HepG2 (cell line): ENCODE results near the gene CYTH1. TPM values are rescaled to one million over a fixed set of nuclear protein-coding genes. Genes with fewer than 3 reads are reported as not detected.

Experiments used
- ATAC-seq: fragments of 200-7000 bp; cut with Tn5 transposase; 3 replicates; pipeline ENCODE4 v1.9.1; 2020; ENCODE audit warnings: mild to moderate bottlenecking, moderate library complexity
- BruUV-seq: library from RNA; stranded (reverse); fragments of 400-500 nt; replicated peaks from 2 replicates; lab custom pipeline; 2021; lab: Mats Ljungman, UMichigan
- CTCF ChIA-PET: fragments of 300-600 bp; formaldehyde crosslinking; extraction: SDS; loops from one replicate; lab custom pipeline; 2021; ENCODE audit warnings: low total read pairs, inconsistent platforms, low intra/inter-chr PET ratio; lab: Yijun Ruan, JAX
- POLR2A ChIA-PET: fragments of 350-600 bp; sonication (Branson Sonifier 250); formaldehyde crosslinking; loops from one replicate; lab custom pipeline; 2020; ENCODE audit warnings: antibody characterized with exemption, inconsistent platforms; lab: Yijun Ruan, JAX
- DNase-seq: peaks from one replicate; pipeline ENCODE4 v3.0.0-alpha.2; 2015; ENCODE audit warnings: low spot score
- FAIRE-seq: peaks from 3 replicates; lab custom pipeline; 2011; peaks lifted over from hg19 to GRCh38; lab: Jason Lieb, UNC
- H2AFZ ChIP-seq: one replicate; pipeline ENCODE4 v1.6.1; 2011; ENCODE audit warnings: low read length, inconsistent platforms
- H3K27ac ChIP-seq: fragments of 300-600 bp; 3 replicates; pipeline ENCODE4 v1.8.0; 2011; ENCODE audit warnings: mixed run types, mild to moderate bottlenecking, mixed read lengths, low read length, inconsistent platforms; ENCODE audit not compliant: insufficient read depth; ENCODE audit errors: extremely low read length
- H3K27me3 ChIP-seq, 2 experiments: fragments of 200-600 bp in 1 of 2; 2 replicates in 1 of 2; 3 replicates in 1 of 2; pipeline versions ENCODE4 v1.6.0 to v1.8.0; 2011; ENCODE audit warnings: low read length in 2 of 2, mild to moderate bottlenecking in 2 of 2, moderate library complexity in 2 of 2, inconsistent platforms in 1 of 2; ENCODE audit not compliant: insufficient read depth in 2 of 2, control insufficient read depth in 1 of 2
- H3K36me3 ChIP-seq, 2 experiments: fragments of 200-600 bp in 1 of 2; replicated peaks in 1 of 2; 2 replicates in 1 of 2; 3 replicates in 1 of 2; pipeline versions ENCODE4 v1.5.1 to v1.8.0; 2011; ENCODE audit warnings: low read length in 2 of 2, inconsistent platforms in 1 of 2; ENCODE audit not compliant: insufficient read depth in 2 of 2, control insufficient read depth in 1 of 2
- H3K4me1 ChIP-seq: 2 replicates; pipeline ENCODE4 v1.5.1; 2012; ENCODE audit warnings: low read length, inconsistent platforms; ENCODE audit not compliant: insufficient read depth
- H3K4me2 ChIP-seq: 2 replicates; pipeline ENCODE4 v1.6.0; 2011; ENCODE audit warnings: low read depth, low read length, inconsistent platforms
- H3K4me3 ChIP-seq, 3 experiments: fragments of 200-600 bp in 1 of 3; sonication (generic), shearing (Covaris generic) in 1 of 3; replicated peaks in 1 of 3; 2 replicates each; pipeline ENCODE4 v1.5.1; 2011 to 2016; ENCODE audit warnings: low read length in 3 of 3, inconsistent platforms in 2 of 3, low read depth in 2 of 3, mild to moderate bottlenecking in 2 of 3, control low read depth in 1 of 3, mixed read lengths in 1 of 3; ENCODE audit not compliant: insufficient read depth in 1 of 3
- H3K79me2 ChIP-seq: one replicate; pipeline ENCODE4 v1.6.1; 2011; ENCODE audit warnings: low read length, inconsistent platforms; ENCODE audit not compliant: insufficient read depth
- H3K9ac ChIP-seq: 2 replicates; pipeline ENCODE4 v1.6.0; 2011; ENCODE audit warnings: mild to moderate bottlenecking, low read depth, low read length, inconsistent platforms; ENCODE audit not compliant: insufficient read depth
- H3K9me3 ChIP-seq: 2 replicates; pipeline ENCODE4 v1.5.1; 2012; ENCODE audit warnings: mild to moderate bottlenecking, low read length
- H4K20me1 ChIP-seq: 2 replicates; pipeline ENCODE4 v1.6.0; 2011; ENCODE audit warnings: inconsistent platforms, mild to moderate bottlenecking, low read length, moderate library complexity; ENCODE audit not compliant: insufficient read depth
- ATF7 ChIP-seq, 2 experiments: fragments of 450-650 bp in 1 of 2; sonication (generic) in 1 of 2; formaldehyde crosslinking in 1 of 2; IDR thresholded peaks; 2 replicates each; pipeline versions ENCODE4 v1.4.0 to v1.6.1; 2016 to 2020; ENCODE audit warnings: antibody characterized with exemption in 1 of 2, mild to moderate bottlenecking in 1 of 2, missing genetic modification reagents in 1 of 2
- ATRX ChIP-seq: sonication (generic); formaldehyde crosslinking; IDR thresholded peaks from 2 replicates; pipeline ENCODE4 v1.4.0; 2020; ENCODE audit warnings: missing genetic modification reagents, borderline replicate concordance
- EEA1 ChIP-seq: sonication (generic); formaldehyde crosslinking; IDR thresholded peaks from 2 replicates; pipeline ENCODE4 v1.5.1; 2020; ENCODE audit warnings: mild to moderate bottlenecking, missing genetic modification reagents, borderline replicate concordance
- FOXC1 ChIP-seq: sonication (generic); formaldehyde crosslinking; IDR thresholded peaks from 2 replicates; pipeline ENCODE4 v1.8.0; 2022; ENCODE audit warnings: mild to moderate bottlenecking, missing genetic modification reagents, borderline replicate concordance
- GATA4 ChIP-seq: sonication (generic); IDR thresholded peaks from 2 replicates; pipeline ENCODE4 v1.6.1; 2016; ENCODE audit warnings: antibody characterized with exemption, low read depth, borderline replicate concordance
- KLF11 ChIP-seq: IDR thresholded peaks from 2 replicates; pipeline ENCODE4 v1.6.1; 2016; ENCODE audit warnings: missing compliant biosample characterization
- MAZ ChIP-seq, 2 experiments: sonication (generic) in 1 of 2; formaldehyde crosslinking in 1 of 2; IDR thresholded peaks; 2 replicates each; pipeline versions ENCODE4 v1.5.0 to v1.6.1; 2012 to 2020; ENCODE audit warnings: low read depth in 2 of 2, mild to moderate bottlenecking in 2 of 2, borderline replicate concordance in 1 of 2, improper control_type of control experiment in 1 of 2, low read length in 1 of 2, missing genetic modification reagents in 1 of 2, moderate library complexity in 1 of 2
- NBN ChIP-seq: fragments of 450-650 bp; conservative IDR thresholded peaks from 2 replicates; pipeline ENCODE4 v1.6.1; 2017
- NKX3-1 ChIP-seq: sonication (generic); formaldehyde crosslinking; IDR thresholded peaks from 2 replicates; pipeline ENCODE4 v1.5.0; 2020; ENCODE audit warnings: missing genetic modification reagents
- SMAD1 ChIP-seq: sonication (generic); formaldehyde crosslinking; IDR thresholded peaks from 2 replicates; pipeline ENCODE4 v1.4.0; 2020; ENCODE audit warnings: missing genetic modification reagents, low read depth, mild to moderate bottlenecking, borderline replicate concordance
- SOX5 ChIP-seq: IDR thresholded peaks from 2 replicates; pipeline ENCODE4 v1.6.1; 2016; ENCODE audit warnings: borderline replicate concordance
- ZNF263 ChIP-seq: sonication (generic); formaldehyde crosslinking; IDR thresholded peaks from 2 replicates; pipeline ENCODE4 v1.4.0; 2020; ENCODE audit warnings: missing genetic modification reagents
- ZNF362 ChIP-seq: sonication (generic); formaldehyde crosslinking; IDR thresholded peaks from 2 replicates; pipeline ENCODE4 v1.4.0; 2020; ENCODE audit warnings: missing genetic modification reagents, mild to moderate bottlenecking, borderline replicate concordance
- ZNF441 ChIP-seq: sonication (generic); formaldehyde crosslinking; IDR thresholded peaks from 2 replicates; pipeline ENCODE4 v1.7.0; 2021; ENCODE audit warnings: missing genetic modification reagents, borderline replicate concordance
- ZNF607 ChIP-seq: sonication (generic); formaldehyde crosslinking; IDR thresholded peaks from 2 replicates; pipeline ENCODE4 v1.5.1; 2020; ENCODE audit warnings: missing genetic modification reagents, mild to moderate bottlenecking, borderline replicate concordance
- WGBS: methylation state at CpG from one replicate; pipeline ENCODE4 v1.1.6; 2017; ENCODE audit warnings: low lambda C conversion rate; 5-methylcytosine and 5-hydroxymethylcytosine counted together
- in situ Hi-C: cut with HindIII; loops from 2 replicates; pipeline ENCODE4 v1.10.0; 2017; ENCODE audit warnings: low pct_unique_long_range_greater_than_20kb; ENCODE audit not compliant: extremely low pct_ligation_motif_present
- intact Hi-C: fragments of 100-400 bp; cut with micrococcal nuclease; formaldehyde crosslinking; loops from one replicate; pipeline ENCODE4 v1.10.0; 2022; ENCODE audit not compliant: unreplicated experiment
- polyA plus RNA-seq, 8 experiments: library from polyadenylated mRNA; depleted of rRNA in 3 of 8; stranded (reverse) in 7 of 8; unstranded in 1 of 8; fragments of >200 nt; fragmentation: Illumina TruSeq in 4 of 8; extraction: Trizol in 4 of 8; gene quantifications; 2 replicates each; pipeline versions ENCODE4 v1.2.1 to v1.2.3, GENCODE V29; 2011 to 2016; ENCODE audit warnings: low read depth in 4 of 8, missing spikeins in 1 of 8, mixed read lengths in 1 of 8; ENCODE audit not compliant: insufficient read depth in 1 of 8
- total RNA-seq, 5 experiments: library from RNA; depleted of rRNA; stranded (reverse); fragments of >200 nt; fragmentation: Illumina TruSeq; extraction: Trizol; gene quantifications; 2 replicates each; pipeline ENCODE4 v1.2.3, GENCODE V29; 2016; ENCODE audit warnings: low read depth in 1 of 5

Gene CYTH1
- total and polyA plus RNA-seq, 2 of the 13 experiments (the other 11 are each of a cell fraction or from before 2014, with no cell fraction given) = 20.1 to 48.9 TPM

DNA sequence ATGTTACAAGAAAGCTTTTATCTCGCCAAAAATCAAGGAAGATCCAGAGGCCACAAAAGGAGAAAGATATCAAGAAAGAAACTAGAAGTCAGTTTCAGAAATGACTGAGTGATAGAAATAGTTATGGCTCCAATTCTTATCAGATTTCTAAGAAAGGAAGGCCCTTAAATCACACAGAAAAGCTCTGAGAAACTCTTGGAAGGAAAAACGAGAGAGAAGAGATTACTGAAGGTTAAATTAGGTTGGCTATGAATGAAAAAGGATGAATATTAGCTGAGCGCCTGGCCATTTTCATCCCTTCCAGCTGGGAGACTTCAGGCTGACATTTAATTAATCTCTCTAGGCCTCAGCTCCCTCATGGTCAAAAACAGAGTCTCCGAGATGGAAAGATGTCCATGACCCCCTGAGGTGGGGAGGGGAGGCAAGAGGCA is 72.3 kb downstream of the CYTH1 start:
- H3K9me3 ChIP-seq = no peaks in the 10 kb centered on the region
- H3K4me1 ChIP-seq = peaks cover 15% of the 10 kb centered on the region
- TF ChIP-seq ATRX (CRISPR knock-in tag) = no peak
- TF ChIP-seq ZNF263 (CRISPR knock-in tag) = no peak
- TF ChIP-seq ZNF607 = no peak
- TF ChIP-seq EEA1 (CRISPR knock-in tag) = no peak
- TF ChIP-seq ZNF441 (CRISPR knock-in tag) = no peak
- TF ChIP-seq ATF7 (IDR thresholded peaks at IDR 0.05) = no peak
- no peak for TF ChIP-seq ATF7 (CRISPR knock-in tag; IDR thresholded peaks at IDR 0.05)
- no peak for TF ChIP-seq ZNF362 (CRISPR knock-in tag)
- TF ChIP-seq SOX5 = no peak
- no peak for TF ChIP-seq NBN
- no peak for TF ChIP-seq KLF11 (CRISPR knock-in tag)
- no peak for TF ChIP-seq FOXC1
- TF ChIP-seq MAZ (IDR thresholded peaks at IDR 0.05; ENCODE audit: borderline replicate concordance, low read depth, low read length) = no peak
- no peak for TF ChIP-seq MAZ (CRISPR knock-in tag; IDR thresholded peaks at IDR 0.05; ENCODE audit: low read depth)
- TF ChIP-seq SMAD1 (CRISPR knock-in tag) = no peak
- TF ChIP-seq NKX3-1 (CRISPR knock-in tag) = no peak
- no peak for TF ChIP-seq GATA4
- intact Hi-C loops = no loop called here
- H3K4me3 ChIP-seq = no peak overlapping the region
- BruUV-seq = no TSS peak
- H2AFZ ChIP-seq = no peak overlapping the region
- H3K27ac ChIP-seq = no peak overlapping the region
- no peak overlapping the region for H3K4me2 ChIP-seq
- POLR2A ChIA-PET = no interaction called here
- DNase-seq (no peak), ATAC-seq (no peak), FAIRE-seq (no peak)
- peaks cover 28% of the 10 kb centered on the region for H3K79me2 ChIP-seq
- H3K36me3 ChIP-seq = peaks cover 3 to 22% of the 10 kb centered on the region in 2 experiments; a peak in 4 of 5 replicates
- in situ Hi-C loops = loop anchor here (5.0 kb wide), 1 partner anchor 212 kb away; no protein-coding TSS in a partner anchor
- H4K20me1 ChIP-seq = no peaks in the 10 kb centered on the region; the same call in 1 of the 2 replicates
- no peaks in the 10 kb centered on the region for H3K27me3 ChIP-seq
- no peak overlapping the region for H3K9ac ChIP-seq
- CTCF ChIA-PET = interaction anchor here (2.6 kb wide), 1 partner anchor 212 kb away, joined by 43 read pairs; no protein-coding TSS in a partner anchor
- 89% methylated on average over 4 of the region's 4 CpGs for WGBS
